ENCODE measurements around the gene MINDY3.

Gene MINDY3

DNA sequence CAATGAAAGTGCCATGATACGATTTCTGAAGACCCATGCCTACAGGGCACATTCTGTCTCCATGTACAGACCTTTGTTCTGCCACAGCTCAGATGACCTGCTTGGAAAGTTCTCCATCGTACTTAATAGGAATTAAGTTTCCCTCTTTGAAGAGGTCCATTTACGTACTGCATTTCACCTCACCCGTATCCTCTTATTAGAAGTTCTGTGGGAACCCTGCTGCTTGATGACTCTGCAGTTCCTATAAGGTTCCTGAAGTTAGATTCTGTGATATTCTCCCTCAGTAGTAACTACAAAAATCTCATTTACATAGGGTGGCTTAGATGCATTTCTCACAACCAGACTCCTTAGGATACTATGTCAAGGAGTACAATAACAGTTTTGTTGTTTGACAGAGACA lies 50.9 kb downstream of the MINDY3 start:
- TF ChIP-seq, protein P1, sequence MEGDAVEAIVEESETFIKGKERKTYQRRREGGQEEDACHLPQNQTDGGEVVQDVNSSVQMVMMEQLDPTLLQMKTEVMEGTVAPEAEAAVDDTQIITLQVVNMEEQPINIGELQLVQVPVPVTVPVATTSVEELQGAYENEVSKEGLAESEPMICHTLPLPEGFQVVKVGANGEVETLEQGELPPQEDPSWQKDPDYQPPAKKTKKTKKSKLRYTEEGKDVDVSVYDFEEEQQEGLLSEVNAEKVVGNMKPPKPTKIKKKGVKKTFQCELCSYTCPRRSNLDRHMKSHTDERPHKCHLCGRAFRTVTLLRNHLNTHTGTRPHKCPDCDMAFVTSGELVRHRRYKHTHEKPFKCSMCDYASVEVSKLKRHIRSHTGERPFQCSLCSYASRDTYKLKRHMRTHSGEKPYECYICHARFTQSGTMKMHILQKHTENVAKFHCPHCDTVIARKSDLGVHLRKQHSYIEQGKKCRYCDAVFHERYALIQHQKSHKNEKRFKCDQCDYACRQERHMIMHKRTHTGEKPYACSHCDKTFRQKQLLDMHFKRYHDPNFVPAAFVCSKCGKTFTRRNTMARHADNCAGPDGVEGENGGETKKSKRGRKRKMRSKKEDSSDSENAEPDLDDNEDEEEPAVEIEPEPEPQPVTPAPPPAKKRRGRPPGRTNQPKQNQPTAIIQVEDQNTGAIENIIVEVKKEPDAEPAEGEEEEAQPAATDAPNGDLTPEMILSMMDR (conservative IDR thresholded peaks at IDR 0.05; ENCODE audit: low read depth, low read length) = no peak
- Histone ChIP-seq H3K27me3 (ENCODE audit: insufficient read depth, low read depth) (no peaks in the 10 kb centered on the region), H3K4me3 (IDR thresholded peaks at IDR 0.05; ENCODE audit: insufficient read depth, low read depth, low read length) (no peak overlapping the region), H3K79me2 (ENCODE audit: insufficient read depth, low read depth) (no peaks in the 10 kb centered on the region), H3K9ac (no peak overlapping the region), H3K36me3 (ENCODE audit: insufficient read depth) (no peaks in the 10 kb centered on the region), H4K20me1 (ENCODE audit: insufficient read depth) (no peaks in the 10 kb centered on the region), H3K4me2 (no peak overlapping the region), H3K4me1 (ENCODE audit: low read depth, poor library complexity, severe bottlenecking) (peaks cover 19% of the 10 kb centered on the region), H2AFZ (ENCODE audit: low read depth) (no peak overlapping the region), H3K27ac (no peak overlapping the region)

DNA sequence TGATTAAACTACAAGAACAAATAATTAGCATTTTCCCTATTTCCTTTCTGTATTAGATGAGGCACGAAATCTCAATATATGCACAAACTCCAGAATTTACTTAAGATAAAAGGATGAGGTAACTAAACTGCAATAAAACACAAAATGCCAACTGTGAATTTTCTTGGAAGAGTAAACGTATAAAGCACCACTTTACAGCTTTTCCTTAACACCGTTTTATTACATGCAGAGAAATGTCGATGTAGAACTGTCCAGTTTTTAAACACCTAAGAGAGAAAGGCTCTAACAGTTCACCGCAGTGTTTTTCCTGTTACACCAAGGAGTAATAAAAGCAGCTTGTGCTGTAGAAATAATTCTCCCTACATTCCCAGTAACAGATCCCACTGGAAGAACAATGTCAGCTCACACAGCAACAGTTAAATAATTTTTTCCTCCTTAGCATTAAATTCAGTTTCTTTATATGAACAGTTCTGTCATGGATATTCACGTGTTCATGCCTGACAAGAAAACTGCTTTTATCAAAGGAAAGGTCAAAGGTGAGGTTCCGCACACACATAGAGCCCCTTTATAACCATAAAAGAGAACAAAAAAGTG lies 52.0 kb downstream of the MINDY3 start:
- Histone ChIP-seq H3K4me1 (ENCODE audit: low read depth, poor library complexity, severe bottlenecking) (peaks cover 15% of the 10 kb centered on the region), H3K4me2 (no peak overlapping the region), H3K27ac (no peak overlapping the region), H3K27me3 (ENCODE audit: insufficient read depth, low read depth) (no peaks in the 10 kb centered on the region), H3K36me3 (ENCODE audit: insufficient read depth) (no peaks in the 10 kb centered on the region), H4K20me1 (ENCODE audit: insufficient read depth) (no peaks in the 10 kb centered on the region), H3K4me3 (IDR thresholded peaks at IDR 0.05; ENCODE audit: insufficient read depth, low read depth, low read length) (no peak overlapping the region), H2AFZ (ENCODE audit: low read depth) (no peak overlapping the region), H3K79me2 (ENCODE audit: insufficient read depth, low read depth) (no peaks in the 10 kb centered on the region), H3K9ac (no peak overlapping the region)
- TF ChIP-seq, protein P1 (conservative IDR thresholded peaks at IDR 0.05; ENCODE audit: low read depth, low read length) = no peak

DNA sequence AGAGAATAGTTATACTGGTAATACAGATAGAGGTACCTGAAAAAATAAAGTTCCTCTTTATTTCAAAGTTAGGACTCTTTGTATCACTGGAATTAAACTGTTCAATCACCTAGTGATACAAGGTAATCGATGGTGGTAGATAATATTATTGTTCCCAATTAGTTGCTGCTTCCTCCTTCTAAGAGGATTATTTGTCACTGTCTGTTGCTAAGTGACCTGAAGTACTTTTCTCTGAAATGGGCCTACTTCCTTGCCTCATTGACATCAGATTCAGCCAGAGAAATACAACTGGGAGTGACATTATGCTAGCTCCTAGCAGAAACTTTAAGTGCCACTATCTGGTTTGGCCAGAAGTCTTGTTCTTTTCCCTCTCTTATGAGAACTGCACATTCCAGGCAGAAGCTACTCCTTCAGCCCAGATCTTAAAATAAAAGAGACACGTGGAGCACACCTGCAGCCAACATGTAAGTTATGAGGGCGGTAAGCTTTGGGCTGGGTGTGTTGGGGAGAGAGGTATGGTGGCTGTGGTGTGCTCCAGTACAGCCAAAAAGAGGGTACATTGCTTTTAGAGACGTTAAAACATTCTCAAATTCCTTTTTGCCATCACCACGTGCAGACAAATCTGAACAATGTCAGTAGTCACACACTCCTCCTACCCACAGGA lies 54.8 kb downstream of the MINDY3 start:
- TF ChIP-seq, protein P1 (conservative IDR thresholded peaks at IDR 0.05; ENCODE audit: low read depth, low read length) = no peak
- H3K79me2 ChIP-seq (ENCODE audit: insufficient read depth, low read depth) = no peaks in the 10 kb centered on the region
- no peak overlapping the region for H3K4me3 ChIP-seq (IDR thresholded peaks at IDR 0.05; ENCODE audit: insufficient read depth, low read depth, low read length)

DNA sequence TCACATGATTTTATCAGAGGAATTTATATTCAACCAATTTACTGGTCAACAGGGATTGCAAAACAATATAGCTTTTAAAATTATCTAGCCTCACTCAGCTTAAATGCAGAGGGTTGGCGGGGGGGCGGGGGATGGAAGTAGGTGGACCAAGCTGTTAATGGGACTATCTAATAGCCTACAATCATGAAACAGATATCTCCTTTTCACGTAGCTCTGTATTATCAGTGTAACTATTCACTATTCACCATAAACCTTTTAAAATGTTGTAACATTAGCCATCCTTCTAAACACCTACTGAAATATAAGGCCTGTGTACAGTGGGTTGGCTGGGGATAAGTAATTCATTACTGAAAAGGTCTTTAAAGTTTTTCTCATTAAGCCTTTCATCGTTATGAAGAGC lies 56.2 kb downstream of the MINDY3 start:
- H3K4me3 ChIP-seq (IDR thresholded peaks at IDR 0.05; ENCODE audit: insufficient read depth, low read depth, low read length) = no peak overlapping the region
- H3K27me3 ChIP-seq (ENCODE audit: insufficient read depth, low read depth) = no peaks in the 10 kb centered on the region

More for the DNA sequence above, 54.8 kb downstream of the MINDY3 start:
- H3K27me3 ChIP-seq (ENCODE audit: insufficient read depth, low read depth) = no peaks in the 10 kb centered on the region
- no peaks in the 10 kb centered on the region for H4K20me1 ChIP-seq (ENCODE audit: insufficient read depth)
- H3K4me2 ChIP-seq = no peak overlapping the region
- H3K27ac ChIP-seq = no peak overlapping the region
- H3K4me1 ChIP-seq (ENCODE audit: low read depth, poor library complexity, severe bottlenecking) = no peaks in the 10 kb centered on the region
- H3K36me3 ChIP-seq (ENCODE audit: insufficient read depth) = no peaks in the 10 kb centered on the region
- no peak overlapping the region for H2AFZ ChIP-seq (ENCODE audit: low read depth)
- H3K9ac ChIP-seq = no peak overlapping the region

More for the DNA sequence above, 56.2 kb downstream of the MINDY3 start:
- no peaks in the 10 kb centered on the region for H3K36me3 ChIP-seq (ENCODE audit: insufficient read depth)
- no peak overlapping the region for H3K27ac ChIP-seq
- TF ChIP-seq, protein P1 (conservative IDR thresholded peaks at IDR 0.05; ENCODE audit: low read depth, low read length) = no peak
- H4K20me1 ChIP-seq (ENCODE audit: insufficient read depth) = no peaks in the 10 kb centered on the region
- no peaks in the 10 kb centered on the region for H3K4me1 ChIP-seq (ENCODE audit: low read depth, poor library complexity, severe bottlenecking)
- no peak overlapping the region for H2AFZ ChIP-seq (ENCODE audit: low read depth)
- H3K9ac ChIP-seq = no peak overlapping the region
- H3K4me2 ChIP-seq = no peak overlapping the region
- H3K79me2 ChIP-seq (ENCODE audit: insufficient read depth, low read depth) = no peaks in the 10 kb centered on the region

Data from KMS-11 (cell line).